ENCODE measurements around the gene HBS1L. TPM values are rescaled to one million over a fixed set of nuclear protein-coding genes. Genes with fewer than 3 reads are reported as not detected.

The HBS1L gene
- total RNA-seq, 4 donors from 2014 or later: 31.2 to 54.2 (median 46.0) TPM

- H3K9me3 ChIP-seq: no peaks in the 10 kb centered on the region
- H3K4me1 ChIP-seq: no peaks in the 10 kb centered on the region
- DNase-seq (ENCODE audit: low spot score in 2 of 2): no peak
- no peak overlapping the region for H3K4me3 ChIP-seq
- TF ChIP-seq CTCF (IDR thresholded peaks at IDR 0.05): no peak
- no peak for TF ChIP-seq POLR2A (IDR thresholded peaks at IDR 0.05)
- no peak for TF ChIP-seq EP300 (IDR thresholded peaks at IDR 0.05)
- H3K36me3 ChIP-seq: peaks cover 0 to 5% (median 0%) of the 10 kb centered on the region in 3 donors
- no peaks in the 10 kb centered on the region for H3K27me3 ChIP-seq
- H3K27ac ChIP-seq: no peak overlapping the region
Measured at GRCh38 chr6:135012764-135013163, 41.9 kb downstream of the HBS1L start.

DNA sequence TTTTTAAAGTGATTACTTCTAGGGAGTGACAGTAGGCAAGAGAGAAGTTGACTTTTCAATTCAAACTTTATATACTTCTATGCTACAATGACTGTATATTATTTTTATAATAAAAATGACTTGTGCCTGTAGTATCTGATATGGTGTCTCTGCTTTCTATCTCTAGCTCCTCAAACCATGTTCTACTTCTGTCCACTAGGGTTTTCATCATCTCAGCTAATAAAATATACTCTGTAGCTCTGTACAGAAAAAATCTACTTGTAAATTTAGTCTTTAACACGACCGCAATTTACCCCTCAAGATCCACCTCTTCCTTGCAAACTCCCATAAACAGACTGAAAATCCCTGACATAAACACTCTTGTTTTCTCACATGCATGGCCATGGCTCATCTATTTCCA is 42.3 kb downstream of the HBS1L start:
- DNase-seq (ENCODE audit: low spot score in 2 of 2): no peak
- Histone ChIP-seq H3K9me3 (no peaks in the 10 kb centered on the region), H3K4me1 (no peaks in the 10 kb centered on the region), H3K27me3 (no peaks in the 10 kb centered on the region), H3K4me3 (no peak overlapping the region), H3K27ac (no peak overlapping the region), H3K36me3 (peaks cover 0 to 5% (median 0%) of the 10 kb centered on the region in 3 donors)
- TF ChIP-seq CTCF (IDR thresholded peaks at IDR 0.05) (no peak), POLR2A (IDR thresholded peaks at IDR 0.05) (no peak), EP300 (IDR thresholded peaks at IDR 0.05) (no peak)
- 86 to 93% methylated on average over 2 of the region's 2 CpGs for WGBS, 2 donors

- Histone ChIP-seq H3K36me3 (peaks cover 0 to 5% (median 0%) of the 10 kb centered on the region in 3 donors), H3K9me3 (no peaks in the 10 kb centered on the region), H3K27ac (no peak overlapping the region), H3K4me1 (no peaks in the 10 kb centered on the region), H3K4me3 (no peak overlapping the region), H3K27me3 (no peaks in the 10 kb centered on the region)
- no peak for DNase-seq (ENCODE audit: low spot score in 2 of 2)
- TF ChIP-seq CTCF (IDR thresholded peaks at IDR 0.05) (no peak), POLR2A (IDR thresholded peaks at IDR 0.05) (no peak), EP300 (IDR thresholded peaks at IDR 0.05) (no peak)
- 83 to 89% methylated on average over 1 of the region's 1 CpG for WGBS, 2 donors
Measured at GRCh38 chr6:135008941-135009290, 45.7 kb downstream of the HBS1L start.

DNA sequence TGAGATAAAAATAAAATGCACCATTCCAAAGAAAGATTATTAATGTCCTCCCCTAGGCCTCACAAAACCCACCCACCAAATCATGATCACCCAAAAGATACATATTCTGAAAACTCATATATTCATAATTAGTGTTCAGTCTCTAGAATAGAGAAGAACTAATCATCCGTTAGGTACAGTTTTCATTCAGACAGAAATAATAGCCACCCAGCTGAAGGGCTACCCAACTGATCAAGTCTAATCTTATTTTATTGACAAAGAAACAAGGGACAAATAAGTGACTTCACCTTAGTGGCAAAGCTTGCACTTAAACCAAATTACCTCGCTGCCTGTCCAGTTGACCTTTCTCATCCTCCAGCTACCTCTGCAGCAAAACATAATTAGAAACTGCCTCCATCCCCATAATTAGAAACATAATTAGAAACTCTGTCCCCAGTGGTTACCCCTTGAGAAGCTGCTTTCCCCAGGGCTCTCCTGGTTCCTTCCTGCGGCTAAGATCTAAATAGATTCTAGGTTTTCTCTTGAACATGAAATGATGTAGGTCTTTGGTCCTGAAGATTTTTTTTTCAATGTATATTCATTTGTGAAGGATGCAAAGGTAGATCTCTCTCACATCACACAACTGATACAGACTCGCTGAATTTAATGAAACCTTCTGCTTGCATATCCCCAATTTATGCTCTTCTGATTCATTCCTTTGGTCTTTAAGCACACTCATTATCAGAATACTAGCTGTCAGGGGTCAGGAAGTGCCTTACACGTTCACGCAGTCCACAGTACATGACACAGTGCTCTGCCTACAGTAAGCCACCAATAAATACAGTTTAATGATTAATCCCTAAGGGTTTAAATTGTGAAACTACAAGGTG is 46.3 kb downstream of the HBS1L start:
- H3K9me3 ChIP-seq: no peaks in the 10 kb centered on the region
- H3K27ac ChIP-seq: no peak overlapping the region
- WGBS, 2 donors: 75 to 82% methylated on average over 6 of the region's 6 CpGs
- H3K27me3 ChIP-seq: no peaks in the 10 kb centered on the region
- no peaks in the 10 kb centered on the region for H3K4me1 ChIP-seq
- DNase-seq (ENCODE audit: low spot score in 2 of 2): no peak
- peaks cover 0 to 5% (median 0%) of the 10 kb centered on the region in 3 donors for H3K36me3 ChIP-seq
- no peak for TF ChIP-seq CTCF (IDR thresholded peaks at IDR 0.05)
- no peak for TF ChIP-seq EP300 (IDR thresholded peaks at IDR 0.05)
- no peak for TF ChIP-seq POLR2A (IDR thresholded peaks at IDR 0.05)
- no peak overlapping the region for H3K4me3 ChIP-seq

DNA sequence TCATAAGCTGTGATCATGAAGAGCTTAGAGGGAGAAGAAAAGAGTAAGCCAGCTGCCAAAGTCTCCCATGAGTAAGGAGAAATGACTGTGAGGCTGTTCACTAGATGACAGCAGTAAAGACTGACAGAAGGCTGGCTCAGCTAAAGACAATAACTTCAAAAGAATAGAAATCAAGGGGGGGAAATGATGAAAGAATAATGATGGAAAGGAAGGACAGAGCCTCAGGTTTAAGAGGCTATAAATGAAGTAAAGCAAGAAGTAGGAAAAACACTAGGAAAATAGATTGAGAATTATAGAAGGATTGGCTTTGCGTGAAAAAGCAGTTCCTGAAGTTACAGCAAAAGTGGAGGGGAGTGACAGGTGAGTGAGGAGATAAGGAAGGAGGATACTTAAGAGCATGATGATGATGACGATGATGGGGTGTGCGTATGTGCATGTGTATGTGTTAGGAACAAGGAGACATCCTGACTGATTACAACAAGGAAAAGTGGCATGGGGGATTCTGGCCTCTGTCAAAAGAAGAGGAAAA is 48.2 kb downstream of the HBS1L start:
- Histone ChIP-seq H3K4me1 (no peaks in the 10 kb centered on the region), H3K27me3 (no peaks in the 10 kb centered on the region), H3K36me3 (peaks cover 0 to 5% (median 0%) of the 10 kb centered on the region in 3 donors), H3K4me3 (no peak overlapping the region), H3K9me3 (no peaks in the 10 kb centered on the region), H3K27ac (no peak overlapping the region)
- TF ChIP-seq CTCF (IDR thresholded peaks at IDR 0.05): no peak
- TF ChIP-seq EP300 (IDR thresholded peaks at IDR 0.05): no peak
- TF ChIP-seq POLR2A (IDR thresholded peaks at IDR 0.05): no peak
- WGBS, 2 donors: 94 to 95% methylated on average over 3 of the region's 3 CpGs
- no peak for DNase-seq (ENCODE audit: low spot score in 2 of 2)

Measured in tibial nerve (tissue), 4 donors.